ENCODE measurements around the gene NAALADL2. TPM values are rescaled to one million over a fixed set of nuclear protein-coding genes. Genes with fewer than 3 reads are reported as not detected.

The NAALADL2 gene
- total RNA-seq, 1 experiment from 2014 or later: 1.6 TPM

GRCh38 chr3:175591375-175591774, 732.2 kb downstream of the NAALADL2 start:
- no peaks in the 10 kb centered on the region for H3K79me1 ChIP-seq (ENCODE audit: insufficient read depth, low read depth, low read length, poor library complexity, severe bottlenecking)
- TF ChIP-seq CTCF (conservative IDR thresholded peaks at IDR 0.05): no peak
- no peak overlapping the region for H4K91ac ChIP-seq (ENCODE audit: insufficient read length, low read depth, low read length)
- H3K4me1 ChIP-seq (ENCODE audit: insufficient read depth, low read length): no peaks in the 10 kb centered on the region
- H3K56ac ChIP-seq (ENCODE audit: insufficient read length, low read depth, low read length): no peak overlapping the region
- H3K23me2 ChIP-seq (ENCODE audit: insufficient read length, low read depth, low read length, poor library complexity, severe bottlenecking): no peaks in the 10 kb centered on the region
- no peak overlapping the region for H3K4me2 ChIP-seq (ENCODE audit: insufficient read depth, insufficient read length, low read length)
- no peak overlapping the region for H3K14ac ChIP-seq (ENCODE audit: insufficient read depth, low read length)
- H3K18ac ChIP-seq (ENCODE audit: insufficient read length, low read depth, low read length): no peak overlapping the region
- Mint-ChIP-seq H3K36me3 (ENCODE audit: insufficient read depth in 1 of 3, low read depth in 3 of 3) (0 out of 7 replicates have a peak, but pooled peaks cover 0 to 3% (median 0%) of the 10 kb centered on the region in 3 experiments), H3K4me1 (no peaks in the 10 kb centered on the region), H3K4me3 (no peak overlapping the region), H3K27ac (no peak overlapping the region), H3K9me3 (peaks cover 0 to 6% of the 10 kb centered on the region in 2 experiments; a peak in 3 of 5 replicates), H3K27me3 (ENCODE audit: low read depth) (no peaks in the 10 kb centered on the region)
- no peak for DNase-seq
- no peaks in the 10 kb centered on the region for H3K9me3 ChIP-seq (ENCODE audit: control insufficient read depth, low read depth, low read length)
- H2AFZ ChIP-seq (ENCODE audit: low read length): no peak overlapping the region
- H2BK15ac ChIP-seq (ENCODE audit: low read depth, low read length): no peak overlapping the region
- no peak overlapping the region for H3K27ac ChIP-seq (ENCODE audit: insufficient read length, low read depth, low read length)
- no peak overlapping the region for H4K5ac ChIP-seq (ENCODE audit: insufficient read length, low read depth, low read length)
- no peak overlapping the region for H3T11ph ChIP-seq (ENCODE audit: low read length)
- H3K4ac ChIP-seq (ENCODE audit: low read depth, low read length): no peak overlapping the region
- no peak overlapping the region for H2BK20ac ChIP-seq (ENCODE audit: low read depth, low read length, poor library complexity, severe bottlenecking)
- no peaks in the 10 kb centered on the region for H3K27me3 ChIP-seq (ENCODE audit: insufficient read depth, low read length)
- no peaks in the 10 kb centered on the region for H3K79me2 ChIP-seq (ENCODE audit: insufficient read depth, low read length)
- WGBS (ENCODE audit: extremely low coverage, insufficient read length, low lambda C conversion rate): no CpG with 5 or more reads among the region's 1 CpG
- H4K8ac ChIP-seq (replicated peaks; ENCODE audit: insufficient read length, low read depth, low read length): no peak overlapping the region
- no peak overlapping the region for H2AK5ac ChIP-seq (ENCODE audit: insufficient read length, low read length)
- H3K9ac ChIP-seq (ENCODE audit: extremely low read depth, insufficient read length, low read length): no peak overlapping the region
- H4K20me1 ChIP-seq (ENCODE audit: control insufficient read depth, insufficient read depth, insufficient read length): no peaks in the 10 kb centered on the region
- no peak overlapping the region for H2BK5ac ChIP-seq (ENCODE audit: insufficient read length, low read length)
- H2BK12ac ChIP-seq (ENCODE audit: insufficient read length, low read depth, low read length): no peak overlapping the region
- no peak overlapping the region for H3K23ac ChIP-seq (ENCODE audit: insufficient read length, low read depth, low read length)
- H2BK120ac ChIP-seq (ENCODE audit: low read depth, low read length, poor library complexity, severe bottlenecking): no peak overlapping the region

Measured in H9 (cell line).